ENCODE results near the gene SMG7. TPM values are rescaled to one million over a fixed set of nuclear protein-coding genes. Genes with fewer than 3 reads are reported as not detected.
A peak's percentile ranks its signal among the peaks of the same experiment; 100 is the strongest.

SMG7 gene
- total RNA-seq, 4 donors from 2014 or later: 37.8 to 82.1 (median 58.9) TPM

- WGBS, 2 donors: 90 to 96% methylated on average over 1 of the region's 1 CpG
- Histone ChIP-seq H3K4me3 (replicated peaks in 1 of 3) (no peak overlapping the region), H3K9me3 (no peaks in the 10 kb centered on the region), H3K27me3 (no peaks in the 10 kb centered on the region), H3K27ac (no peak overlapping the region), H3K36me3 (no peaks in the 10 kb centered on the region), H3K4me1 (peaks cover 24 to 26% of the 10 kb centered on the region in 2 donors)
- intact Hi-C loops (cut with DNase I): no loop called here
- DNase-seq: no peak
- TF ChIP-seq CTCF (IDR thresholded peaks at IDR 0.05) (no peak), POLR2A (IDR thresholded peaks at IDR 0.05) (no peak)
Observed at GRCh38 chr1:183483224-183483623, 10.9 kb downstream of the SMG7 start.

- Histone ChIP-seq H3K27me3 (no peaks in the 10 kb centered on the region), H3K36me3 (no peaks in the 10 kb centered on the region), H3K9me3 (no peaks in the 10 kb centered on the region), H3K4me3 (replicated peaks in 1 of 3) (no peak overlapping the region), H3K27ac (no peak overlapping the region), H3K4me1 (peaks cover 16 to 20% of the 10 kb centered on the region in 2 donors)
- DNase-seq: peak; percentile 33 to 44
- TF ChIP-seq POLR2A (IDR thresholded peaks at IDR 0.05): no peak
- peak; percentile 17 to 73 (median 50) for TF ChIP-seq CTCF (IDR thresholded peaks at IDR 0.05)
- intact Hi-C loops (cut with DNase I): no loop called here
- WGBS, 2 donors: 25 to 29% methylated on average over 1 of the region's 1 CpG
Observed at GRCh38 chr1:183484254-183484653, 12.0 kb downstream of the SMG7 start.

GRCh38 chr1:183484851-183485250 lies 12.6 kb downstream of the SMG7 start:
- intact Hi-C loops (cut with DNase I): no loop called here
- TF ChIP-seq POLR2A (IDR thresholded peaks at IDR 0.05) (no peak), CTCF (IDR thresholded peaks at IDR 0.05) (no peak)
- no peaks in the 10 kb centered on the region for H3K9me3 ChIP-seq
- WGBS, 2 donors: 90 to 98% methylated on average over 1 of the region's 1 CpG
- no peak overlapping the region for H3K4me3 ChIP-seq (replicated peaks in 1 of 3)
- DNase-seq: no peak
- no peak overlapping the region for H3K27ac ChIP-seq
- H3K27me3 ChIP-seq: no peaks in the 10 kb centered on the region
- peaks cover 14 to 15% of the 10 kb centered on the region in 2 donors for H3K4me1 ChIP-seq
- no peaks in the 10 kb centered on the region for H3K36me3 ChIP-seq

- 89 to 96% methylated on average over 2 of the region's 2 CpGs for WGBS, 2 donors
- Histone ChIP-seq H3K4me1 (peaks cover 5 to 7% of the 10 kb centered on the region in 2 donors), H3K4me3 (replicated peaks in 1 of 3) (no peak overlapping the region), H3K36me3 (no peaks in the 10 kb centered on the region), H3K27ac (no peak overlapping the region), H3K9me3 (no peaks in the 10 kb centered on the region), H3K27me3 (no peaks in the 10 kb centered on the region)
- no peak for TF ChIP-seq POLR2A (IDR thresholded peaks at IDR 0.05)
- TF ChIP-seq CTCF (IDR thresholded peaks at IDR 0.05): no peak
- intact Hi-C loops (cut with DNase I): no loop called here
- no peak for DNase-seq
Observed at GRCh38 chr1:183487674-183488442, 15.6 kb downstream of the SMG7 start.

GRCh38 chr1:183490932-183491331 lies 18.6 kb downstream of the SMG7 start:
- H3K9me3 ChIP-seq: no peaks in the 10 kb centered on the region
- intact Hi-C loops (cut with DNase I): no loop called here
- TF ChIP-seq CTCF (IDR thresholded peaks at IDR 0.05) (no peak), POLR2A (IDR thresholded peaks at IDR 0.05) (no peak)
- H3K4me3 ChIP-seq (replicated peaks in 1 of 3): no peak overlapping the region
- DNase-seq: no peak
- 86 to 90% methylated on average over 5 of the region's 5 CpGs for WGBS, 2 donors
- H3K27me3 ChIP-seq: no peaks in the 10 kb centered on the region
- no peaks in the 10 kb centered on the region for H3K36me3 ChIP-seq
- no peaks in the 10 kb centered on the region for H3K4me1 ChIP-seq
- H3K27ac ChIP-seq: no peak overlapping the region
